Hippocampal formation (tissue), 2 donors: ENCODE measurements around the gene C20orf141.
"Not testable (repeated sequence)": the region's sequence is repeated elsewhere in the genome, so short reads cannot be mapped to it uniquely, and the experiment has no call there.

Source experiments
- DNase-seq, 2 donors: peaks; one replicate each; lab custom pipeline; 2025; lab: John Stamatoyannopoulos, UW

C20orf141 gene

DNA sequence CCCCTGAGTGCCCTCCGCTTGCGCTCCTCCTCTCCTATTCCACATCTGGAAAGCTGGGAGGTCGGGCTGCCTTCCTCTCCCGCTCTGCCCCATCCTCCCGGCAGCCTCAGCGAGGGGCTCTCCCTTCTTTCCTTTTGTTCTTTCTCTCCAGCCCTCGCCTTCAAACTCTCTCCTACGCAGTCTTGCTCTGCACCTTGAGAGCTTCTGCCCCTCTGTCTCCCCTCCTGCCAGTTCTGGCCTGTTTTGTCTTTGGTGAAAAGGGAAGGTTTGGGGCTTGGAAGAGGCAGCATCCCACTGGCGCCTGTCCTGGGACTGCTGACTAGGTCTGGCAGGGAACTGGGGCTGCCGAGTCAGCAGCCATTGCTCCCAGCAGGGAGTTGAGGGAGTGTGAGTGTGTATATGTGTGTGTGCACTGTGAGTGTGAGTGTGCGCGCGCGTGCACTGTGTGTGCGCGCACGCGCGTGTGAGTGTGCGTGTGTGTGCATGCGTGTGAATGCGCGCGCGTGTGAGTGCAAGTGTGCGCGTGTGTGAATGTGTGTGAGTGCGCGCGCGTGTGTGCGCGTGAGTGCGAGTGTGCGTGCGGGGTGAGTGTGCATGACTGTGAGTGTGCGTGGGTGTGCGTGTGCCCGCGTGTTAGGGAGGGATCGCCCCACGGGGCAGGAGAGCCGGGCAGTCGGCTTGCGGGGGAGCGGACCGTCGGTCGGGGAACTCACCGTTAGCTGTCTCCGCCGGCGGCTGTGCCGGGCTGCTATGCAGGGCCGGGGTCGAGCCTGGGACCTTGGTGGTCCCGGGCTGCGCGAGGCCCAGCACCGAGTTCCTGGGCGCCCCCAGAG, 14.9 kb upstream of the C20orf141 start:
- no peak for DNase-seq

DNA sequence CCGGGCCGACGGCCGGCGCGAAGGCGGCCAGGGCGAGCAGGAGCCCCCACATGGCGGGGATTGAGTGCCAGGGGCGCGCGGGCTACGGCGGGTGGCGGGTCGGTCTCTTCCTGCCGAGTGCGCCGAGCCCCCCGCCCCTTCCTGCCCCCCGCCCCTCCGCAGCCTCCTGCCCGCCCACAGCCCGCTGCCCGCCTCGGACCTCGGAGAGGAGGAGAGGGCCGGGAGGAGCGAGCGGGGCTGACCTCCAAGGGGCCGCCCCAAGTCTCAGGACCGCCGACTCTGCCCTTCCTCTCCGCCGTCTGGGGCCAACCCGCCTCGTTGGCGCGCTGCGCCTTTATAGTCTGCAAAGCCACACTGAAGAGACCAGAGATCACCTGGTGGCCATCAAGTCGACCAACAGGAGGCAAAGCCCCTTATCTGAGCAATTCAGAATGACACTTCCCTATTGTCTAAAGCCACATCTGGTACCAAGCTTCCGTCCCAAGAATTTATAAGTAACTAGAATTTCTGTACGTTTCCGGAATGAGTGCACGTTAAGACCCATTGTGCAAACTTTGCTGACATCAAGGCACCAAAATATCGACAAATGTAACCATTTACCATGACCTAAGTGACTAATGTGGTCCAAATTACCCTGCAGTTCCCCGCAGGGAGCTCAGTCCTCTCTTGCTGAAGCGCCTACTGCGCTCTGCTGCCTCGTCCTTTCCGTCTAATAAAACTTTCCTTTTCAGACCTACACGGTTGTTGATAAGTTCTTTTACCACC, 14.1 kb upstream of the C20orf141 start, which contains the start of gene CPXM1:
Gene CPXM1, minus strand, starts transcription at position 107 of the 765 bp plus-strand sequence. Its CDS starts 55 bp downstream, at position 52.
- no peak for DNase-seq

DNA sequence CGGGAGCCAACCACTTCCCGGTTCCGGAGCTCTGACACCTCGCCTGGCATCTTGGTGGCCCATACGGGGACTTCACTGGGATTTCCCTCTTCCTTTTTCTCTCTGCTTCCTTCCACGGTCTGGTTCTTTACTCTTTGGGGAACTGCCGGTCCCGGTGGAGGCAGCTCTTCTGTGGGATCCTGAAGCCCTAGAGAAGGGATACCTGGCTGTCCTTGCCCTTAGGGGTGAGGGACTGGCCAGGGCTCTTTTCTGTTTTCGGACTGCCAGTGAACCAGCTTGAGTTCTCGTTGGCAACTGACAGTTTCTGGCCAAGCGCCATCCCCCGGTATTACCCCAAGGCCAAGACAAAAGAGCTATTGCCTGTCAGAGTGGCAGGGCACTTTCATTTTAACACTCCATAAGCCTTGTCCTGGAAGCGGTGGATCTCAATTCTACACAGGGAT, 13.5 kb upstream of the C20orf141 start:
- DNase-seq: no peak

DNA sequence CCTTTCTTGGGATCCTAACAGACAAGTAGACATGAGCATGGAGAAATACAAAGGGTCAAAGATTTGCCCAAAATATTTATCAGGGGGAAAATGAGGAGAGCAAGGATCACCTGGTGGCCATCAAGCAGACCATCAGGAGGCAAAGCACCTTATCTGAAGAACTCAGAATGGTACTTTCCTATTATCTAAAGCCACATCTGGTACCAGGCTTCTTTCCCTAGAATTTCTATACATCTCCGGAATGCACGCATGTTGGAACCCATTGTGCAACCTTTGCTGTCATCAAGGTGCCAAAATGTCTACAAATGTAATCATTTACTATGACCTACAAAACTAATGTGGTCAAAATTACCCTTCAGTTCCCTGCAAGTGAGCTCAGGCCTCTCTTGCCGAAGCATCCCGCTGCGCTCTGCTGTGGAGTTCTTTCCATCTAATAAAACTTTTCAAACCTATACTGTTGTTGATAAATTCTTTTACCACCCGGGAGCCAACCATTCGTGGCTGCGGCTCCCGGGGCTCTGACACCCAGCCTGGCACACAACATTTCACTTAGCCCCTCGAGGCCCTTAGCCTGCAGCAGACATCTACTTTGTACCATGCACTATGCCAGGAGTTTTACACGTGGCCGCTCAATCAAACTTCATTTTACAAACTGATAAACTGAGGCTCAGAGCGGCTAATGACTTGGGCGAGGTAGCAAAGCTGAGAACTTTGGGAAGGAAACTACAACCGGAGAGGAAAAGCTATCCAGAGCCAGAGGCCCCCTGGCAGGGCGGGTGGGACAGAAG, 10.6 kb upstream of the C20orf141 start:
- no peak for DNase-seq

DNA sequence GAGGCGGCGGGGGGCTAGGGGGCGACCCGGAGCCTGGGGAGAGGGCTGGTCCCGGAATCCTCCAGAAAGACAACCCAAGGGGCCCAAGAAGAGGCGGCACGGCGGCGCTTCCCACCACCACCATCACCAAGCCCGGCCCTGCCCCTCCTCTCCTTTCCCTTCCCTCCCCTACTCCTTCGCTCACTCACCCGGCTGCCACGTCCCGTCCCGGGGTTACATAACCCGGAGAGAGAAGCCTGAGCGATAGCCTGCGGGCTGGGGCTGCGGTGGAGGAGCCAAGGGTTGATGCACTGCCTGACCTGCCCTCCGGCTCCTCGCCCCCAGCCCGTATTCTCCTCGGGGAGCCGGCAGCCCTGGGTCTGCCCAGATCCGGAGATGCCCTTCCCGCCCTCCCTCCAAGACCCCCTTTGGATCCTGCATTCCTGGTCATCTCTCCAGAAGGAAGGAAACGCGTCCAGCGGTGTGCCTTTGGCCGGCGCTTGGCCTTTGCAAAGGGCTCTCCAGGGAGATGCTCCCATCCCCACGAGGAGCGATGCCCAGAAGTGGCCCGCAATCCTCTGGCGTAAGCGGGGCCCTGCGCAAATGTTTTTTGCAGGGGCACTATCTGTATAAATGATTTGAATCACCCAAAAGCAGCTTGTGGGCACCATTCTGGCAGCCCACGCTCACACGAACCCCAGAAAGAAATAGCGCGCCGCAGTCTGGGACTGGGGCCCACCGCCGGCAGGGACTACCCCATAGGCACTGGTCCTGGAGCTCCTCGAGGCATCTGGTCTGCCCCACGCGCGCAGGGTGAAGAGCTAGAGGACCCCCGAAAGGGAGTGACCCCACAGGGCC, 9.7 kb upstream of the C20orf141 start:
- no peak for DNase-seq

DNA sequence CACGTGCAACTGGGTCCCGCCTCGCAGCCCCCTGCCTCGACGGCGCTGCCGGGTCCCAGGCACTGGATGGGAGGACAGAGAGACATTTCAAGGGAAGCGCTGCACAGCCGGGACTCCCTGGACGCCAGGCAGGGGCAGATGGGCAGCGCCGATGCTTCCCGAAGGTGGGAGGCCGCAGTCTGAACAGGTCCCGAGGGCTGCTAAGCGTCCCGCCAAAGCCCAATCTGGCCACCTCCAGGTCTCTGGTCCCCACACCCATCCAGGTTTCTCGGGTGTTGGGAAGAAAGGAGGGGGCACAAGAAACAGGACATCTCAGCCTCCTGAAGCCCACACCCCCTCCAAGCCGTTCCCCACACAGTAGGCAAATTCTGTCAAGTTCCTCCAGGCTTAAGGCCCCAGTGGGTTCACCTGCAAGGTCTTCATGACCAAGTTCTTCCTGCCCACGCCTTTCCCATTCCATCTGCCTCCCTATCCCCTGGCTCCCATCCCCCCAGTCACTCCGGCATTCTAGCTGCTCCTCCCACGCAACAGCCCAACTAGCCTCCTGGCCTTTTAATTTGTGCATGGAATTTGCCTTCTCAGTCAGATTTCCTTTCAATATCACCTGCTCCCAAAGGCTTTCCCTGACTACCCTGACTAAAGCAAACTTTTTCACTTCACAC, 9.0 kb upstream of the C20orf141 start:
- DNase-seq: no peak

DNA sequence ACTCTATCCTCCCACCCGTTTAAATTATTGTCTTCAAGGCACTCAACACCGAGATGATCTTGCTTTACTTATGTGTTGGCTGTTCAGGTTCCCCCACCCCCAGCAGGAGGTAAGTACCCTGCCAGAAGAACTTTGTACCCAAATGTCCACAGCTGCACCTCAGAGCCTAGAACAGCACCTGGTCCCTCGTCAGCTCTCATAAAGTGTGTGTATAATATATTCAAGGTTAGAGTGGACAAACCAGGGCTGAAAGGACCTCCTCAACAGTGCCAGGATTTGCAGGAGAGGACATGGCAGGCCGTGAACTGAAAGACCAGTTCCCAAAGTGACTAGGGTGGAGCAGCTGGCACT, 8.5 kb upstream of the C20orf141 start:
- no peak for DNase-seq

DNA sequence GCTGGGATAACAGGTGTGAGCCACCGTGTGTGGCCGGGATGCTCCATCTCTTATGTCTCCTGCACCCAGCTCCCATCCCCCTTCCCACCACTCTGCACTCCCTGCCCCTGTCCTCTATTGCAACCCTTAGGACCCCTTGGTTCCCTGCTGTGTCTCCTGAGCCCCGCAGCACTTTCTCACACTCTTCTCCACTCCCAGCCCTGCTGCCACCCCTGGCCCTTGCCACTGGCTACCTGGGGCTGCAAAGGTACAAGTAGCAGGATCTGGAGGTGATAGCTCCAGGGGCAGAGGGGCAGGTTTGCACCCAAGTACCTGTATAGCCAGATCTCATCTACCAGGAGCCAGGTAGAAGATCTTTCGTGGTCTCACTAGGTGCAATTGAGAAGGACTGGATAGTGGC, 7.8 kb upstream of the C20orf141 start:
- no peak for DNase-seq

DNA sequence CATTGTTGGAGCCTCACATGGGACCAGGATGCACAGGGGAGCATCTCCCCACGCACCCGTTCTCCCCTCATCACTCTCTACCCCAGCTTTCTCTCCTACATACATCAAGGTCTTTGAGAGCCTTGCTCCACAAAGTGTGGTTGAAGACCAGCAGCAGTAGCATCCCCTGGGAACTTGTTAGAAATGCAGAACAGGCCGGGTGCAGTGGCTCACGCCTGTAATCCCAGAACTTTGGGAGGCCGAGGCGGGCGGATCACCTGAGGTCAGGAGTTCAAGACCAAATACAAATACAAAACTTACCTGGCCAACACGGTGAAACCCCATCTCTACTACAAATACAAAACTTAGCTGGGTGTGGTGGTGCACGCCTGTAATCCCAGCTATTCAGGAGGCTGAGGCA, 6.9 kb upstream of the C20orf141 start:
- not testable (repeated sequence) for DNase-seq

DNA sequence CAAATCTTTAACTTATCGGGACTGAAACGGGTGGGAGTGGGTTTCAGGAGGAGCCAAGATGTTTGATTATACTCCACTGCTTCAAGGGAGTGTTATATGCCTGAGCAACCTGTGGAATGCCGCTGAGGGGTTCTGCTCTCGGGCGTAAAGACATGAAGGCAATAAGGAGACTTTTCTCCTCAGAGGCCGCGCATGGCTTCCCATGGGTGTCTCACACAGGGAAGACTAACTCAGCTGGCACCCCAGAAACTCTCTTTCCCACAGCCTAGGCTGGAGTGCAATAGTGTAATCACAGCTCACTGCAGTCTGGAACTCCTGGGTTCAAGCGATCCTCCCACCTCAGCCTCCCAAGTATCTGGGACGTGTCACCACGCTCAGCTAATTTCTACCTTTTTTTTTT, 5.1 kb upstream of the C20orf141 start:
- no peak for DNase-seq

DNA sequence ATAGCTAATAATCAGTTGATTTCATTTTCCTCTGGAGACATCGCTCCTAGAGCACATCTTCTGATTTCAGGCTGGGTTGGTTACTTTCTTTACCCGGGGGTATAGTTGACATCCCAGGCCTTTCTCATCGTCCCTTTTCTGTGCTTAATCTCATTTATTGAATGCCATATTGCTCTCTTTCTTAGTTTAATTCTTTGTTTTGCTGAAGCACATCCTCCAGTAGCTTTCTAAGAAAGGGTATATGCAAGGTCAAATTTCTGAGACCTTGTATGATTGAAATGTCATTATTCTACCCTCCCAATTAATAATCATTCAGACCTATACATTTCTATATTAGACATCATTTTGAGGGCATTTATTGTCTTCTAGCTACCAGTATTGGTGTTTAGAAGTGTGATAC, 2.6 kb upstream of the C20orf141 start:
- DNase-seq: no peak

DNA sequence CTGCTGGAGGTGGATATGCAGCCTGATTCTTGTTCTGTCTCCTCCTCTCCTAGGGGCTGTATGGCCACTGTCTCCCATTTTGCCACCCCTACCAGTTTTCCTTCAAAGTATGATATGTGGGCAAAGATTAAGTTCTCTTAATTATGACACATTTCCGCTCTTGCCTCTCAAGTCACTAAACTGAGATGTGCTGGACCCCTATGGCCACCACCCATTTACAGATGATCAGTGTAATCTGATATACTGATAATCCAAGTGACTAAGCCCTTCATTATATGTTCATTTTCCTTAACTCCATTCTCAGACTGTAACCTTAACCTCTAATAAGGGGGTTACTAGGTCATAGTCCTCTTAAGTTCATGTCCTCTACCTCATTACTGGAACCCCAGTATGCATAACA, 711 bp upstream of the C20orf141 start:
- DNase-seq: no peak

DNA sequence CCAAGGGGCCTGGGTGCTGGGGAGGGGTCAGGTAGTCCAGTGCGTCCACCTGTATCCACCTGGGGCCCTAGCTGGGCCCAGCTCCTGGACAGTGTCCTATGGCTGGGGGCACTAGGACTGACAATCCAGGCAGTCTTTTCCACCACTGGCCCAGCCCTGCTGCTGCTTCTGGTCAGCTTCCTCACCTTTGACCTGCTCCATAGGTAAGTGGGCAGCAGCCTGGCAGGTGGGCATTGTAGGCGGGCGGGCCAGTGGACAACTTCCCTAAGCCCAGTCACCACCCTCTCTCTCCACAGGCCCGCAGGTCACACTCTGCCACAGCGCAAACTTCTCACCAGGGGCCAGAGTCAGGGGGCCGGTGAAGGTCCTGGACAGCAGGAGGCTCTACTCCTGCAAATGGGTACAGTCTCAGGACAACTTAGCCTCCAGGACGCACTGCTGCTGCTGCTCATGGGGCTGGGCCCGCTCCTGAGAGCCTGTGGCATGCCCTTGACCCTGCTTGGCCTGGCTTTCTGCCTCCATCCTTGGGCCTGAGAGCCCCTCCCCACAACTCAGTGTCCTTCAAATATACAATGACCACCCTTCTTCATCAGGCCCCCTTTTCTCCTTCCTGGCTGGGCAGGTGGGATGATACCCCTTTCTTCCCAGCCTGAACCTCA, 584 bp downstream of the C20orf141 start:
- DNase-seq: no peak

DNA sequence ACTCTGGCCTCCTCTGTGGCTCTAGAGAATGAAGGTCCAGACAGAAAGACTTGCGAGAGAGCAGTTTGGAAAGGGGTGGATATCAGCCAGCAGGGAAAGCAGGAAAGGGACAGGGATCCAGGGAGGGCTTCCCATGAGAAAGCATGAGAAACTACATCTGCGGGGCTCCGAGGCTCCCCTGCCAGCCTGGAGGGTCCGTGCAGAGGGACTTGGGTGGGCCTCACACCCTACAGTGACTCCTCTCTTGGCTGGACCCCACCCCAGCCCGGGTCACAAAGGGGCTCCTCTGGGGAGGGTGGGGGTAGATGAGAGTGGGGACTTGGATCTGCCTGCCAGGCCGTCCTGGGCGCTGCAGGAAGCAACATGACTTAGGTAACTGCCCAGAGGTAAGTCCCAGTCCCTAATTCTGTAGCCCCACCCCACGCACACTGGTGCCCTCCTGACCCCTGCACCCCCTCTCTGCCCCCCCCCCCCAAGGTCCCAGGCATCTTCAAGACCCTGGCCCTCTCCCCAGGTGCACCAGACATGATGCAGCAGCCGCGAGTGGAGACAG, 1.3 kb downstream of the C20orf141 start, which contains the start of gene TMEM239:
Gene TMEM239, plus strand, starts transcription at position 335 of the 553 bp plus-strand sequence. Its CDS starts 191 bp downstream, at position 526.
- DNase-seq: no peak

DNA sequence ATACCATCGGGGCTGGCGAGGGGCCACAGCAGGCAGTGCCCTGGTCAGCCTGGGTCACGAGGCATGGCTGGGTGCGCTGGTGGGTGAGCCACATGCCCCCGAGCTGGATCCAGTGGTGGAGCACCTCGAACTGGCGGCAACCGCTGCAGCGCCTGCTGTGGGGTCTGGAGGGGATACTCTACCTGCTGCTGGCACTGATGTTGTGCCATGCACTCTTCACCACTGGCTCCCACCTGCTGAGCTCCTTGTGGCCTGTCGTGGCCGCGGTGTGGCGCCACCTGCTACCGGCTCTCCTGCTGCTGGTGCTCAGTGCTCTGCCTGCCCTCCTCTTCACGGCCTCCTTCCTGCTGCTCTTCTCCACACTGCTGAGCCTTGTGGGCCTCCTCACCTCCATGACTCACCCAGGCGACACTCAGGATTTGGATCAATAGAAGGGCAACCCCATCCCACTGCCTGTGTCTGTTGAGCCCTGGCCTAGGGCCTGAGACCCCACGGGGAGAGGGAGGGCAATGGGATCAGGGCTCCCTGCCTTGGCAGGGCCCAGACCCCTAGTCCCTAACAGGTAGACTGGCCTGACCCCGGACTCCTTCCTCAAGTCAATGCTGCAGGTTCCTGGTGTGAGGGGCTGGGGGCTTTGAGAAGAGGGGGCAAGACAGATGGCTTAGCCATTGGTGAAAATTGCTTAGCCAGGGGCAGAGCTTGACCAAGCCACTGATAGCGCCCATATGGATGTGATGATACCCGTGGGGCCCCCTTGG, 2.0 kb downstream of the C20orf141 start:
- DNase-seq: no peak

DNA sequence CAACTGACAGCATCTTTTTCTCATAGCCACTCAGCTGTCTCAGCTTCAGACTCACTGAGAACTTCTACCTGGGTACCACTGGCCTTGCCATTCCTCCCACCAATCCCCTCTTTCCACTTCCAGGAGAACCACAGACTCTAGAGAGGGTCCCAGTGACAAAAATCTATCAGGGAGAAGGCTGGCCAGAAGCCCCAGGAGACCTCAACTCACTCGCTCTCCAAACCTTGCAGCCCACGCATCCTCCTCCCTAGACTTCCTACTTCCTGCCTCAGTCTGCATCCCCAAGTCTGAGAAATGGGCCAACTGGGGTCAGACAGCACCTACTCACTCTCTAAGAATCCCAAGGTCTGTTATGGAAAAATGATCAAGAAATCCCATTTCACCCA, 2.5 kb downstream of the C20orf141 start:
- no peak for DNase-seq

DNA sequence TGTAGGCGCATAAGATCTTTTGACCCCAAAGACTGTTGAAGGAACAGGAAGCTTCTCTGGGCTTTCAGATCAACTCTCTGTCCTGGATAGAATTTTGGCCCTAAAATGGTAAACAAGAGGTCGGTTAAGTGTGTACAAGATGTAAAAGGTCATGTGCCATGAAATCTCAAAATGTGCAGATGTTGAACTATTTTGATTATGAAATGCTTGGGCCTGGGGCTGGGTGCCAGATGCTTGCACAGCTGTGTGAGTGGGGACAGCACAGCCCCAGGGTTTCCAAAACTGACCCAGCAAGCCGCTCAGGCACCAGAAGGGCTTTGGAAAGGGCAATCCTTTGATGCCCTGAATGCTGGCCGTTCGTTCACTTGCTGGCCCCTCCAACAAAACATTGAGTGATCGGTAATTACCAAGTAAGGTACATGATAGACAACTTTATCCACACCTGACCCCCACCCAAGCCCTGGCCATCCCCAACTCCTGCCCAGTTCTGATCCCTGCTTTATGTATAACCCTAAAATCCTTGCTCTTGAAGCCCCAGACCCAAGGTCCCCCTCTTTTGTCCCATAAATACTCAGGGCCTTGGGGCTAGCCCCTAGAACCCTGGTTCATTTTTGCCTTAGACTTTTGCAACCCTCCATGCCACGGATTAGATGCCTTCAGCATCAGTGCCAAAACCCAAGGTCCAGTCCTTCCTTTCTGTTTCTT, 3.3 kb downstream of the C20orf141 start:
- DNase-seq: no peak

DNA sequence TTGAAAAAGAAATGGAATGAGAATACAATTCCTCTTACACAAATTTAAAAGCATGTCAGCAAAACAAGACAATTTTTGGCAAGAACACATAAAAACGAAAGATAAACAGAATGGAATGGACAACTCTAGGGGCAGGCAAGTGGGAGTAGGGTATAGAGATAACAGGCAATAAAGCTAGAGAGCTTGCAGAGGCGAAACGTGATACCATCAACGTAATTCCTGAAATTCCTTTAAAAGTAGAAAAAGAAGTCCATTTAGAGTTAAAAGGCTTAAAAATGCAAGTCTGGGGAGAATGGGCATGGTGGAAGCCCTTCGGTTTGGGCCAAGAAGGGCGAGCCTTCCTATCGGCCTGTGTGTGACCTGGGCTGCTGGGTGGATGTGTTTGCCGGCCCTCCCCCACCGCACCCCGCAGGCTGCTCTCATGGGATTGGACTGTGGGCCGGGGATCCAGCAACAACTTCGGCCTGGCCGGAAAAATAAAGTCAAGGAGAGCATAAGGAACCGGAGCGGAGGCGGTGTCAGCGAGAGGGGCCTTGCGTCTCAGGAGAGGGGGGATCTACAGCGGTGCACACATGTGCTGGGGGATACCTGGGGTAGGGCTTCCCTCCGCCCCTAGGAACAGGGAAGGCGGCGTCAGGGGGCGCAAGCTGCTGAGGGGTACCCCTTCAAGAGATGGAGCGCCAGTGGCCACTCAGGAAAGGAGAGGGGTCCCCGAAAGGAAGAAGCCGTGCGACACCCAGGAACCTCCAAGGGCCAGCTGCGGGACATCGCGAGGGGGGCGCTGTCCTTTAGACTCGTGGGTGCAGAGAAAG, 5.5 kb downstream of the C20orf141 start:
- DNase-seq: no peak
